ENCODE results near the gene TRIB2.

The TRIB2 gene

DNA sequence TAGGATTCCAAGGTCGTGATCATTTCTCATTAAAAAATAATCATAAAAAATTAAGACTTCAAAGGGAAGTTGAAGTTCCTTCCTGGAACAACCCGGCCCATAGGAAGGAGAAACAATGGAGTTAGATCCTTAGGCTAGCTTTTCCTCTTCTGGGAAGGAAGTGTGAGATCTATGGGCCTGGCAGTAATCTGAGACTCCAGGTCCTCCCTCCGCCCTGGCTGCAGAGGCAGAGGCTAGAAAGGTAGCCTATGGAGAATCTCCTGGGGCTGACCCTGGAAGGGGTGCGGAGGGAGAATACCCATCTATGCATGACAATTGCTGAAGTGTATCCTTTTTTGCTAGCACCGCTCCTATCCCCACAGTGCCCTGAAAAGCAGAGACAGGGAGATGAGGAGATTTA is 37.9 kb downstream of the TRIB2 start:
- Histone ChIP-seq H3K27me3 (ENCODE audit: control insufficient read depth, insufficient read depth, low read length) (no peaks in the 10 kb centered on the region), H3K4me3 (ENCODE audit: low read depth, low read length) (no peak overlapping the region), H3K9me3 (ENCODE audit: control insufficient read depth, insufficient read depth, low read length) (no peaks in the 10 kb centered on the region), H3K36me3 (ENCODE audit: control insufficient read depth, insufficient read depth, low read length) (no peaks in the 10 kb centered on the region), H3K27ac (ENCODE audit: low read depth, low read length) (no peak overlapping the region), H3K9ac (ENCODE audit: low read depth, low read length) (no peak overlapping the region), H3K4me1 (ENCODE audit: control insufficient read depth, insufficient read depth, low read length) (peaks cover 19% of the 10 kb centered on the region)

DNA sequence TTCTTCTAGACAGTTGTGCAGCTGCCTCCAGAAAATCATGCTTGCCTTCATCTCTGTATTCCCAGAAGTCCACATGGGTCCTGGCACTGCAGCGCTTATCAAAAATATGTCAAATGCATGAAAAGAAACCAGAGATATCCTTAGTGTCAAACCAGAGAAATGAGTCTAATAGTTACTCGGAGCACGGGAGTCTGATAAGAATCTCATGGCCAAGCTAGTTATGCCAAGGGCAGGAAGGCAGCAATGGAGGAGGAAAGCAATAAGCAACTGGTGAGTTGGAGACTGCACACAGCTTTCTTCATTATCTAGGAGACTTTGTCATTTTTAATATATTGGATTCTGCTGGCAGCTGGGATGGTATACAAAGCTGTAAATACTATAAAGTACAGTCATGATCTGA is 38.6 kb downstream of the TRIB2 start:
- no peak overlapping the region for H3K27ac ChIP-seq (ENCODE audit: low read depth, low read length)
- no peaks in the 10 kb centered on the region for H3K9me3 ChIP-seq (ENCODE audit: control insufficient read depth, insufficient read depth, low read length)
- H3K4me1 ChIP-seq (ENCODE audit: control insufficient read depth, insufficient read depth, low read length): peaks cover 21% of the 10 kb centered on the region
- H3K4me3 ChIP-seq (ENCODE audit: low read depth, low read length): no peak overlapping the region
- H3K36me3 ChIP-seq (ENCODE audit: control insufficient read depth, insufficient read depth, low read length): no peaks in the 10 kb centered on the region
- no peak overlapping the region for H3K9ac ChIP-seq (ENCODE audit: low read depth, low read length)
- no peaks in the 10 kb centered on the region for H3K27me3 ChIP-seq (ENCODE audit: control insufficient read depth, insufficient read depth, low read length)

DNA sequence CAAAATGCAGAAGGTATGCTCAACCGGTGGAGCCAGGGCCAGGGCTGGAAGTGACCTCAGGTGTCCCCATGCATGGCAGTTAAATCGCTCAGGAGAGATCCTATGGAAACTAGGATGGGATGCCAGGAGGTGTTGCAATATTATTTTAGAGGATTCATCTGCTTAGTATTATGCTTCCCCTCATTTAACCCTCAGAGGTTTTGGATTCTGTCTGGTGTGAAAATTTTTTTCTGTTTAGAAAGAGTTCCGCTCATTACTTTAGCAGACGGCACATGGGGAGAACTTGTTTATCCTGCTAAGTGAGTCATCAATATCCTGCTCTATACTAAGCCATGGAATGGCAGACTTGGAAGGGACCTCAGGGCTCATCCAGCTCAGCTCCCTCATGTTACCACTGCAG is 42.5 kb downstream of the TRIB2 start:
- no peaks in the 10 kb centered on the region for H3K27me3 ChIP-seq (ENCODE audit: control insufficient read depth, insufficient read depth, low read length)
- peaks cover 16% of the 10 kb centered on the region for H3K4me1 ChIP-seq (ENCODE audit: control insufficient read depth, insufficient read depth, low read length)
- H3K27ac ChIP-seq (ENCODE audit: low read depth, low read length): no peak overlapping the region
- no peaks in the 10 kb centered on the region for H3K36me3 ChIP-seq (ENCODE audit: control insufficient read depth, insufficient read depth, low read length)
- H3K9me3 ChIP-seq (ENCODE audit: control insufficient read depth, insufficient read depth, low read length): no peaks in the 10 kb centered on the region
- H3K9ac ChIP-seq (ENCODE audit: low read depth, low read length): no peak overlapping the region
- H3K4me3 ChIP-seq (ENCODE audit: low read depth, low read length): no peak overlapping the region

DNA sequence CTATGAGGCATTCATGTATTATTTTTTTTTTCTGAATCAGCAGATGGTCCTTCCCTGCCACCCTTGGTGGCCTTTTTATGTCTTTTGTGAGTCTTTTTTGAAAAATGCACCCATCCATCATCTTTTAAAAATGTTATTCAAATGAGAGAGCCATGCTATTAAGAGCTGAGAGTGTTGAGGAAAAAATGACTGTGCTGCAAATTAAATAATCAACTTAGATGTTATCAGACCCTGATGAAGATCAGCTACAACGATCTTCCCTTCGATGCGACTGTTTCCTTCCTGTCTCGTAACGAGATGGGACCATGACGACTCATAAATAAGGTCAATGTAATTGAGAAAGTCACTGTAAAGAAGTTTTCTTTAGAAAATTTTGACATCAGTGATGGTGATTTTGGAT is 44.4 kb downstream of the TRIB2 start:
- H3K27me3 ChIP-seq (ENCODE audit: control insufficient read depth, insufficient read depth, low read length): peaks cover 4% of the 10 kb centered on the region; the same call in 1 of the 2 replicates
- peaks cover 4% of the 10 kb centered on the region; the same call in 1 of the 2 replicates for H3K4me1 ChIP-seq (ENCODE audit: control insufficient read depth, insufficient read depth, low read length)
- H3K4me3 ChIP-seq (ENCODE audit: low read depth, low read length): no peak overlapping the region

DNA sequence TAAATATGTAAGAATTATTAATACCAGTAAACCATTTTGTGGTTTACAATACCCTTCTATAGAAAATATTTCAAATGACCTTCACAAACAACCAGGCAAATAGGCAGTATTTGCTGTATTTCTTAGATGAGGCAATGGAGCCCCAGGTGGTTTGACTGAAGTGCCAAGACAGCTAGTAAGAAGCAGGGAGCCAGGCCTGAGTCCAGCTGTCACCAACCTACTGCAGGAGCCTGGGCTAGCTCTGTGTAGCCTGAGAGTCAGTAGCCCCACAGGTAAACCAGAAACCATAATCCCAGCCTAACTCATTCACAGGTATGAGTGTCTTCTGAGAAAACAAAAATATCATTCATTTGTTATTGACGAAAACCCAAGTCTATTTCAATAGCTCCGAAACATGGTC is 45.6 kb downstream of the TRIB2 start:
- Histone ChIP-seq H3K9me3 (ENCODE audit: control insufficient read depth, insufficient read depth, low read length) (no peaks in the 10 kb centered on the region), H3K36me3 (ENCODE audit: control insufficient read depth, insufficient read depth, low read length) (no peaks in the 10 kb centered on the region), H3K27me3 (ENCODE audit: control insufficient read depth, insufficient read depth, low read length) (peaks cover 4% of the 10 kb centered on the region; the same call in 1 of the 2 replicates), H3K4me1 (ENCODE audit: control insufficient read depth, insufficient read depth, low read length) (peaks cover 4% of the 10 kb centered on the region; the same call in 1 of the 2 replicates), H3K9ac (ENCODE audit: low read depth, low read length) (no peak overlapping the region), H3K27ac (ENCODE audit: low read depth, low read length) (no peak overlapping the region), H3K4me3 (ENCODE audit: low read depth, low read length) (no peak overlapping the region)

More for the DNA sequence above, 44.4 kb downstream of the TRIB2 start:
- H3K9ac ChIP-seq (ENCODE audit: low read depth, low read length): no peak overlapping the region
- no peaks in the 10 kb centered on the region for H3K36me3 ChIP-seq (ENCODE audit: control insufficient read depth, insufficient read depth, low read length)
- no peak overlapping the region for H3K27ac ChIP-seq (ENCODE audit: low read depth, low read length)
- no peaks in the 10 kb centered on the region for H3K9me3 ChIP-seq (ENCODE audit: control insufficient read depth, insufficient read depth, low read length)

DNA sequence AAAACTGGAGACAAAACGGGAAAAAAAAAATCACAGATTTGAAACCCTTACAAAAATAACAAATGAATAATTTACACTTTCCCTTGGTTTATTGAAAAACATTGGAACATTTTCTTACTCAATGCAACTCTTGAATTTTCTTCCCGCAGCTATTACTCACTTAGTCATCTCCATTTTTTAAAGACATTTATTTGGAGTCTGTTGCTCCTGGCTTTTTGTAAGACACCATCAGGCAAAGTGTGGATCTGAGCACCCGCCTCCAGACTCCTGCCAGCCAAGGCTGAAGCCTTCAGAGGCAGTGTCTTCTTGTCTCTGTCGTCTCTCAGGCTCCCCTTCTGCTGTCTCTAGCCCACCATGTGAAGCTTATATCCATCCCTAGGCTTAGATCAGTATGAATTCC is 46.2 kb downstream of the TRIB2 start:
- H3K9me3 ChIP-seq (ENCODE audit: control insufficient read depth, insufficient read depth, low read length): no peaks in the 10 kb centered on the region
- H3K4me3 ChIP-seq (ENCODE audit: low read depth, low read length): no peak overlapping the region
- H3K36me3 ChIP-seq (ENCODE audit: control insufficient read depth, insufficient read depth, low read length): no peaks in the 10 kb centered on the region
- peaks cover 5% of the 10 kb centered on the region; the same call in 1 of the 2 replicates for H3K27me3 ChIP-seq (ENCODE audit: control insufficient read depth, insufficient read depth, low read length)
- peaks cover 5% of the 10 kb centered on the region for H3K4me1 ChIP-seq (ENCODE audit: control insufficient read depth, insufficient read depth, low read length)
- no peak overlapping the region for H3K27ac ChIP-seq (ENCODE audit: low read depth, low read length)
- H3K9ac ChIP-seq (ENCODE audit: low read depth, low read length): no peak overlapping the region

DNA sequence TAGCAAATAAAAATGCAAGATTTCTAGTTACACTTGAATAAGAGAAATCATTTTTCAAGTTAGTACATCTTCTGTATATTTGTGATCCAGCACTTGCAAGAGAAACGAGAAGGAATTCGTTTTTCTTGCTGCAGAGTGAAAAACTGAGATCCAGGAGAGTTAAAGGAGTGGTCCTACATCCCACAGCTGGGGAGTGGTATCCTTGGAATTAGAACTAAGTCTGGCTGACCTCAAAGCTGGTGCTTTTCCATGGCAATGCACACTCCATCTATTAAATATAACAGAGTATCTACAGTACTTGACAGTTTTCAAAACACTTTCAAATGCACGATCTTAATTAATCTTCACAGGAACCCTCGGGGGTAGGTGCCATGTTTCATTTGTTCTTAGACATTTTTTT is 46.8 kb downstream of the TRIB2 start:
- Histone ChIP-seq H3K9ac (ENCODE audit: low read depth, low read length) (no peak overlapping the region), H3K4me3 (ENCODE audit: low read depth, low read length) (no peak overlapping the region), H3K4me1 (ENCODE audit: control insufficient read depth, insufficient read depth, low read length) (peaks cover 8% of the 10 kb centered on the region), H3K9me3 (ENCODE audit: control insufficient read depth, insufficient read depth, low read length) (no peaks in the 10 kb centered on the region), H3K36me3 (ENCODE audit: control insufficient read depth, insufficient read depth, low read length) (no peaks in the 10 kb centered on the region), H3K27ac (ENCODE audit: low read depth, low read length) (no peak overlapping the region), H3K27me3 (ENCODE audit: control insufficient read depth, insufficient read depth, low read length) (peaks cover 10% of the 10 kb centered on the region; the same call in 1 of the 2 replicates)

DNA sequence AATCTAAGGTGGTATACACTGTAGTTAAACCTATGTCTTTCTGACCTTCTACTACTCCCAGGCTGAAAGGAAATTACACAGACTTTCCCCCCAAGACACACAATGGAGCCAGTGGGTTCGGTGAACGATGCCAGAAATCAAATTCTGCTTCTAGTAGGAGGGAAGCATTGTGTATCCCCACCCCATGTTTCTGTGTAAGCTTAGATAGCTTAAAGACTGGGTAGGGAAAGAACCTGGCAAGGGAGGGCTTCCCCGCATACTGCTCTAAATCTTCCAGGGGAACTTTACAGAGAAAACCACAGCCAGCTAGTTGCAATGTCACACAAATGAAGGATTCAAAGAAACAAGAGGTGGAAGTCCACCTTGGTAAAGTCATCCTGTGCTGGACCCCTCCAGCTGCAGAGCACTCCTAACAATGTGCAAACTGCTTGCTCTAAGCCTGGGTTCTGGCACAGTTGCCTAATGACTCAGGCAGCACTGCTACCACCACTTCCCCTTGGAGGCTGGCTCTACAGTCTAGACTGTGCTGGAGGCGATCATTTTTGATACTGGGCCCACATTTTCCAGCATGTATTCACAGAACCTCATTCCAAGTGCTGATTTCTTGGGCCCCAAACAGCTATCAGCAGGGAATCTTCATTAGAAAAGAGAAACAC is 47.5 kb downstream of the TRIB2 start:
- Histone ChIP-seq H3K4me1 (ENCODE audit: control insufficient read depth, insufficient read depth, low read length) (peaks cover 14% of the 10 kb centered on the region), H3K36me3 (ENCODE audit: control insufficient read depth, insufficient read depth, low read length) (no peaks in the 10 kb centered on the region), H3K9ac (ENCODE audit: low read depth, low read length) (no peak overlapping the region), H3K9me3 (ENCODE audit: control insufficient read depth, insufficient read depth, low read length) (no peaks in the 10 kb centered on the region), H3K4me3 (ENCODE audit: low read depth, low read length) (no peak overlapping the region), H3K27ac (ENCODE audit: low read depth, low read length) (no peak overlapping the region), H3K27me3 (ENCODE audit: control insufficient read depth, insufficient read depth, low read length) (peaks cover 17% of the 10 kb centered on the region; the same call in 1 of the 2 replicates)

DNA sequence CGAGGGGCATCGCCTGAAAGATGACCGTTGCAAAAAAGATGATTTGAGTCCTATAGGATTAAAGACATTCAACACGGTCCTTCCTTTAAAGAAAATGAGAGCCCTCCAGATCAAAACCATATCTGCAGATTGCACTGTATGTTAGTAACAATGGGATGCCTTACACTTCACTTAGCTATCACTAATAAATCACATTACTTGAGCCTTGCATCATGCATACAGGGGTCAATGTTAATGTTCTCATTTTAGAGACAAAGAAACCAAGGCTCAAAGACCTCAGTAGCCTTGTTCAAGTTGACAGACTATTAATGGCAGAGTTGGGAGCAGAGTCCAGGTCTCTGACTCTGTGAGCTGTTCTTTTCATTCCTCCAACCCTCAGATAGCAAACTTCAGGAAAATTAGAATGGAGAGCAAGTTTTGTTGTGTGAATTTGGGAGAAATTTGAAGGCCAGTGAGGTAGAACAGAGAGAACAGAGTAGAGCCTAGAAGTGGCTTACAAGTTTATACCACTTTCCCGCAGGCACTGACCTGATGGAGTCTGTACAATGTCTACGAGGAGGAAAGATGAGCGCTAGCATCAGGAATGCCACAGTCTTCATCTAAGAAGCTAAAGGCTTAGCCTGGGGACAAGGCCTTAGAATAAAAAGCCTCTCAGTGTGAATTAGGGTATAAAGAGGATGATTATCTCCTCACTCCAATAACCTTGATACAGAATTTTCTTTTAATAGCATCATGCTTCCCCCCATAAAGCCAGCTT is 48.3 kb downstream of the TRIB2 start:
- H3K4me1 ChIP-seq (ENCODE audit: control insufficient read depth, insufficient read depth, low read length): peaks cover 18% of the 10 kb centered on the region
- no peak overlapping the region for H3K27ac ChIP-seq (ENCODE audit: low read depth, low read length)
- H3K4me3 ChIP-seq (ENCODE audit: low read depth, low read length): no peak overlapping the region

DNA sequence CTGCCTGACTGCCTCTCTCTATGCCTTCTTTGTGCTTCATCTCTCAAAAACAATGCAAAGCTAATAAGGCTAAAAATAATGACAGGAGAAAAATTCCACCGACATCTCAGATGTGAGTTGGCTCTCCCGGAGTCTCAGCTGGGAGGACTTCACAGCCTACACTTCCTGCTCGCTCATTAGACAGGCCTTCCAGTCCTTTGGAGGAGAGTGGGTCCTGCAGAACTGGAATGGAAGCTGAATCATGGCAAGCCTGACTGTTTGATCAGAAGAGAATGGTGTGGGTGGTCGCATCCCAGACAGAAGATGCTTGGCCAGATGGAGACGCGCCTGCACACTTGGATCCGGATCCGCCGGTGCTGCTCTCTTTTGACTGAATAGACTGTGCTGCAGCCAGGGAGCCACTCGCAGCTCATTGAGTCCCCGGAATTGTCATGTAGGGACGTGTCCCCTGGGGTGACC is 49.7 kb downstream of the TRIB2 start:
- no peak overlapping the region for H3K4me3 ChIP-seq (ENCODE audit: low read depth, low read length)
- no peaks in the 10 kb centered on the region for H3K9me3 ChIP-seq (ENCODE audit: control insufficient read depth, insufficient read depth, low read length)
- H3K4me1 ChIP-seq (ENCODE audit: control insufficient read depth, insufficient read depth, low read length): peaks cover 31% of the 10 kb centered on the region
- no peak overlapping the region for H3K9ac ChIP-seq (ENCODE audit: low read depth, low read length)
- peaks cover 23% of the 10 kb centered on the region; the same call in 1 of the 2 replicates for H3K27me3 ChIP-seq (ENCODE audit: control insufficient read depth, insufficient read depth, low read length)
- H3K36me3 ChIP-seq (ENCODE audit: control insufficient read depth, insufficient read depth, low read length): no peaks in the 10 kb centered on the region
- no peak overlapping the region for H3K27ac ChIP-seq (ENCODE audit: low read depth, low read length)

More for the DNA sequence above, 48.3 kb downstream of the TRIB2 start:
- no peak overlapping the region for H3K9ac ChIP-seq (ENCODE audit: low read depth, low read length)
- no peaks in the 10 kb centered on the region for H3K36me3 ChIP-seq (ENCODE audit: control insufficient read depth, insufficient read depth, low read length)
- H3K9me3 ChIP-seq (ENCODE audit: control insufficient read depth, insufficient read depth, low read length): no peaks in the 10 kb centered on the region
- peaks cover 18% of the 10 kb centered on the region; the same call in 1 of the 2 replicates for H3K27me3 ChIP-seq (ENCODE audit: control insufficient read depth, insufficient read depth, low read length)

DNA sequence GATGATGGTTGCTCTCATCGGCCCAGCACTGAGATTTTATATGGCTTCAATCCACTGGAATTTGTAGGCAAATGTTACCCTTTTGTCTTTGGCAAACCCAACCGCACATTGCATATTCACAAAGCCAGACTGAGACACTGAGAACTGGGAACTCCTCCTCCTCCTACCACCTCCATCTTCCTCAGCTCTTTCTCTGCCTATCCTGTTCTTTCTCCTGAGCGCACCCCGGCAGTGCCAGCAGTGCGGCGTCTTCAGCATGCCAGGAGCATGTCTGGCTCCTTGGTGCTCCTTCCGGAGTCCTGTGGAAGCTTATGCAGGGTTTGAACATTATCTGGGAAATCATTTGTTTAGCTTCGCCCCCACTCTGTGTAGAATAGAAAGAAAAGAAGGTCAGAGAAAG is 50.8 kb downstream of the TRIB2 start:
- Histone ChIP-seq H3K36me3 (ENCODE audit: control insufficient read depth, insufficient read depth, low read length) (no peaks in the 10 kb centered on the region), H3K27ac (ENCODE audit: low read depth, low read length) (no peak overlapping the region), H3K4me1 (ENCODE audit: control insufficient read depth, insufficient read depth, low read length) (peaks cover 32% of the 10 kb centered on the region), H3K27me3 (ENCODE audit: control insufficient read depth, insufficient read depth, low read length) (peaks cover 25% of the 10 kb centered on the region; the same call in 1 of the 2 replicates), H3K9me3 (ENCODE audit: control insufficient read depth, insufficient read depth, low read length) (no peaks in the 10 kb centered on the region), H3K9ac (ENCODE audit: low read depth, low read length) (no peak overlapping the region), H3K4me3 (ENCODE audit: low read depth, low read length) (no peak overlapping the region)
